H1 (cell line): Measurements from ENCODE around the gene COQ8A.

Source experiments
- CHD2 ChIP-seq: IDR thresholded peaks from 2 replicates; pipeline ENCODE4 v1.6.1; 2012; ENCODE audit warnings: low read length, improper control_type of control experiment
- CREB1 ChIP-seq: IDR thresholded peaks from 2 replicates; pipeline ENCODE4 v1.6.1; 2012; ENCODE audit warnings: inconsistent platforms
- TF ChIP-seq, protein P1 (sequence below), 3 experiments: IDR thresholded peaks; 1 replicate in 2 of 3; 2 replicates in 1 of 3; pipeline versions ENCODE4 v1.5.1 to v1.6.1; 2011; ENCODE audit warnings: low read length in 3 of 3, mild to moderate bottlenecking in 3 of 3, inconsistent platforms in 2 of 3, low read depth in 1 of 3, moderate library complexity in 1 of 3; ENCODE audit not compliant: insufficient read depth in 1 of 3; ENCODE audit errors: control extremely low read depth in 1 of 3

DNA sequence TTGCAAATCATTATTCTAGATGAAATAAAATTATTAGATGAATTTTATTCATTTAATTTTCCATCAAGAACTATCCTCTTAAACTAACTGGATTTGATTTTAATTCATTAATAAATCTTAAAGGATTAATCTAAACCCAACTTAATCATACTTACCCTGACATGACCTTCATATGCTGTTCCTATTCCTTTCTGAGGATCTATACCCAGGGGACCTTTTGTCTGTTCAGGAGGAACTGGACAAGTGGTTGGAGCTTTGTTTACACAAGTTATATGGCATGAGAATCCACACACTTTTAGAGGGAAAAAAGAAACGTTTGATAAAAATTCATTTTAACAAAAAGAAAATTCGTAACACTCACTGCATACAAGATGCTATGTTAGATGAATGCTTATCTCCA is 95.2 kb downstream of the COQ8A start:
- TF ChIP-seq, protein P1, sequence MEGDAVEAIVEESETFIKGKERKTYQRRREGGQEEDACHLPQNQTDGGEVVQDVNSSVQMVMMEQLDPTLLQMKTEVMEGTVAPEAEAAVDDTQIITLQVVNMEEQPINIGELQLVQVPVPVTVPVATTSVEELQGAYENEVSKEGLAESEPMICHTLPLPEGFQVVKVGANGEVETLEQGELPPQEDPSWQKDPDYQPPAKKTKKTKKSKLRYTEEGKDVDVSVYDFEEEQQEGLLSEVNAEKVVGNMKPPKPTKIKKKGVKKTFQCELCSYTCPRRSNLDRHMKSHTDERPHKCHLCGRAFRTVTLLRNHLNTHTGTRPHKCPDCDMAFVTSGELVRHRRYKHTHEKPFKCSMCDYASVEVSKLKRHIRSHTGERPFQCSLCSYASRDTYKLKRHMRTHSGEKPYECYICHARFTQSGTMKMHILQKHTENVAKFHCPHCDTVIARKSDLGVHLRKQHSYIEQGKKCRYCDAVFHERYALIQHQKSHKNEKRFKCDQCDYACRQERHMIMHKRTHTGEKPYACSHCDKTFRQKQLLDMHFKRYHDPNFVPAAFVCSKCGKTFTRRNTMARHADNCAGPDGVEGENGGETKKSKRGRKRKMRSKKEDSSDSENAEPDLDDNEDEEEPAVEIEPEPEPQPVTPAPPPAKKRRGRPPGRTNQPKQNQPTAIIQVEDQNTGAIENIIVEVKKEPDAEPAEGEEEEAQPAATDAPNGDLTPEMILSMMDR (IDR thresholded peaks at IDR 0.05; ENCODE audit: control extremely low read depth in 1 of 3, insufficient read depth in 1 of 3, low read depth in 1 of 3, low read length in 3 of 3), result no peak
- no peak for TF ChIP-seq CHD2
- no peak for TF ChIP-seq CREB1
